NB4 (cell line): ENCODE results near the gene HPCAL1.

Experiments used
- DNase-seq: peaks from one replicate; pipeline ENCODE4 v3.0.0; 2010; ENCODE audit warnings: low read depth
- H3K4me3 ChIP-seq: one replicate; pipeline ENCODE4 v1.5.1; 2011; ENCODE audit warnings: mild to moderate bottlenecking, low read depth, low read length, moderate library complexity
- CTCF ChIP-seq: IDR thresholded peaks from one replicate; pipeline ENCODE4 v1.5.1; 2012; ENCODE audit warnings: low read depth, low read length
- MAX ChIP-seq: IDR thresholded peaks from 2 replicates; pipeline ENCODE4 v1.6.1; 2011; ENCODE audit warnings: low read depth, low read length
- MYC ChIP-seq: IDR thresholded peaks from 2 replicates; pipeline ENCODE4 v1.6.1; 2011; ENCODE audit warnings: low read depth, low read length
- POLR2A ChIP-seq: IDR thresholded peaks from 2 replicates; pipeline ENCODE4 v1.6.1; 2011; ENCODE audit warnings: mild to moderate bottlenecking; ENCODE audit not compliant: insufficient read length; ENCODE audit errors: extremely low read depth

Gene HPCAL1

GRCh38 chr2:10396464-10396863 lies 93.8 kb downstream of the HPCAL1 start:
- no peak for DNase-seq
- TF ChIP-seq CTCF (no peak), POLR2A (no peak), MYC (no peak), MAX (no peak)
- no peak overlapping the region for H3K4me3 ChIP-seq

DNA sequence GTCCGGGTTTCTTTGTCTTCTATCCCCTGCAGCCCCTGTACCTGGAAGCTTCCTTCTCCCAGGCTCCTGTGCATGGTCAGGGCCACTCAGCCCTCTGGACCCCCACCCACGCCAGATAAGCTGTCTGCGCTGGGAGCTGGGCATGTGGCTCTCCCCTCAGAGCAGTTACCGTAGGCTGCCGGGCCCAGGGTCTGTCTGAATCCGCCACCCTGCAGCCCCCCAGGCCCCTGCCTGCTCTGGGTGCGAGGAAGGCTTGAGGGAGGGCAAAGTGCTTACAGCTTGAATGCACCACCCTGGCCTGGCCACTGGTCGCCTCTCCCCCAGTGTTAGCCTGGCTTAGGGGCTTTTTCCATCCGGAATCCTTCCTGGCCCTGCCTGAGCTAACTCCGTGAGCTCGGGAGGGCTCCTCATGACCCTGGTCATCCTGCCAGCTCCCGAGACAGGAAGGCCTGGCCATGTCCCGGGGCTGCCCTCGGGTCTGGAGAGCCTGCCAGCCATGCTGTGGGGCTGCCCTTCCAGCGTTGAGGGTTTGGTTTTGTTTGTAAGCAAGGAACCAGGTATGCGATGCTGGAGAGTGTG lies 94.7 kb downstream of the HPCAL1 start:
- DNase-seq: no peak
- H3K4me3 ChIP-seq: no peak overlapping the region
- no peak for TF ChIP-seq MYC
- no peak for TF ChIP-seq CTCF
- TF ChIP-seq MAX: no peak
- TF ChIP-seq POLR2A: no peak

DNA sequence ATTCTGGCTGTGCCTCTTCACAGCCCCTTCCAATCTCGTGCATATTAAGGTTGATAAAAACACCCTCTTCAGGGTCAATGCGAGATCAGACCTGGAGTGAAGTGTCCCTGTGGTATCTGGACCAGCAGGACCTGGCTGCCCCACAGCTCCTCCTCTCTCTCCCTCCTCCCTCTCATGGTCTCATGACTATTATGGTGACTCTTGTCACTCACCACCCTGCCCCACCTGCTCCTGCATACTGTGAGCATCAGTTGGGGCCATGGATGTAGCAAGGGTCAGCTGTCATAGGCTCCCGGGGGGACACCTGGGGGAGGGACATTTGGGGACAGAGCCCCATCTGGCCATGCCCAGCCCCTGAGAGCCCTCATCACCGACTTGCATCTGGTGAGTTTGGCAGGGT lies 95.2 kb downstream of the HPCAL1 start:
- DNase-seq: no peak
- no peak for TF ChIP-seq MYC
- no peak for TF ChIP-seq MAX
- no peak for TF ChIP-seq POLR2A
- TF ChIP-seq CTCF: no peak
- H3K4me3 ChIP-seq: no peak overlapping the region

GRCh38 chr2:10398496-10398895 lies 95.8 kb downstream of the HPCAL1 start:
- no peak for TF ChIP-seq POLR2A
- TF ChIP-seq CTCF: no peak
- TF ChIP-seq MYC: no peak
- TF ChIP-seq MAX: no peak
- no peak for DNase-seq
- no peak overlapping the region for H3K4me3 ChIP-seq

GRCh38 chr2:10399358-10399757 lies 96.7 kb downstream of the HPCAL1 start:
- no peak overlapping the region for H3K4me3 ChIP-seq
- DNase-seq: no peak
- TF ChIP-seq POLR2A: no peak
- no peak for TF ChIP-seq MYC
- TF ChIP-seq MAX: no peak
- no peak for TF ChIP-seq CTCF

- no peak for TF ChIP-seq MAX
- no peak for TF ChIP-seq CTCF
- no peak overlapping the region for H3K4me3 ChIP-seq
- DNase-seq: no peak
These were observed 97.3 kb downstream of the HPCAL1 start for GRCh38 chr2:10400002-10400401.
